ENCODE results near the gene NTSR1.

NTSR1 gene

DNA sequence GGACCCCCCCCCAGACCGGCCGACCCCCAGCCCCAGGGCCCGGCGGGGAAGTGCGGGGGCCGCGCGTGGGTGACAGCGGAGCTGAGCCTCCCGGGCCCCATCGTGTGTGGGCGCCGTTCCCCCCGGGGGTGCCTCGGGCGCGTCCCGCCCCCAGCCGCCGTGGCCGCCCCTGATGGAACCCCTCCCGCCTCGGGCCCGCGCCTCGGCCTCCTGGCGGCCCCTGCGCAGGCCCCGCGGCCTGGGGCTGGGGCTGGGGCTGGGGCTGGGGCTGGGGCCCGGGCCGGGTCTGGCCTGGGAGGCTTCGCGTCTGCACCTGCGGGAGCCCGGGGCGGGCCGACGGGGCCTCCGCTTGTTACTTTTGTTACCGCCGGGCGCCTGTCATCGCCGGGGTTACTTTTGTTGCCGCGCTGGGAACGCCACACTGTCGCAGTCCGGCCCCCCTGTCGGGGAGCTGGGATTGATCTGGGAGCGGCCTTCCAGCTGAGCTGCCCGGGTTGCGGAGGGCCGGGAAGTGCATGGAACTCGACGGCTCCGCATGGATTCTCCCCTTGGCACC is 96.6 kb downstream of the NTSR1 start:
- no peak for FAIRE-seq

DNA sequence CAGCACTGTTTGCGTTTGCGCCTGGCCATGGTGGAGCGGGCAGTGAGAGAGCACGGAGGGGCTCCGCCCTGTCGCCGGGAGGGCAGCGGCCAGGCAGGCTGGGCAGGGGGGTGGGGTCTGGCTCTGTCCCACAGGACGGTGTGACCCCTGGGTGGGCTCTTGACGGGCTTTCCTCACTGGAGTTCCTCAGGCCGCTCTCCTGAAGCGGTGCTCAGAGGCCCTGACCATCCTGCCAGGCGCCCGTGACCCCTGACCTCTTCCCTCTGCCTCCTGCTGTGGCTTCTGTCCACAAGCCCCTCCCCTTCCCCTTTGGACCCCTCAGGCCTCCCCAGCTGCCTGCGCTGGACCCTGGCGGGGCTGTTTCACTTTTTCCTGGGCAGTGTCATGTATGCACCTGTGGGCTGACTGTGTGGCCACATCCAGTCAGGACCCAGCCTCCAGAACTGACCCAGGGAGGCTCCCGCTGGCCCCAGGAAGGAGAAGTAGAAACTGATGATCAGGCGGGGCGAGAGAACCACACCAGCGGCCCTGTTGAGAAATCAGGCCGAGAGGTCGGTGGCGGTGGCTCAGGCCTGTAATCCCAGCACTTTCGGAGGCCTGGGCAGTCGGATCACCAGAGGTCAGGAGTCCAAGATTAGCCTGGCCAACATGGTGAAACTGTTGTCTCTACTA is 97.2 kb downstream of the NTSR1 start:
- no peak for FAIRE-seq

DNA sequence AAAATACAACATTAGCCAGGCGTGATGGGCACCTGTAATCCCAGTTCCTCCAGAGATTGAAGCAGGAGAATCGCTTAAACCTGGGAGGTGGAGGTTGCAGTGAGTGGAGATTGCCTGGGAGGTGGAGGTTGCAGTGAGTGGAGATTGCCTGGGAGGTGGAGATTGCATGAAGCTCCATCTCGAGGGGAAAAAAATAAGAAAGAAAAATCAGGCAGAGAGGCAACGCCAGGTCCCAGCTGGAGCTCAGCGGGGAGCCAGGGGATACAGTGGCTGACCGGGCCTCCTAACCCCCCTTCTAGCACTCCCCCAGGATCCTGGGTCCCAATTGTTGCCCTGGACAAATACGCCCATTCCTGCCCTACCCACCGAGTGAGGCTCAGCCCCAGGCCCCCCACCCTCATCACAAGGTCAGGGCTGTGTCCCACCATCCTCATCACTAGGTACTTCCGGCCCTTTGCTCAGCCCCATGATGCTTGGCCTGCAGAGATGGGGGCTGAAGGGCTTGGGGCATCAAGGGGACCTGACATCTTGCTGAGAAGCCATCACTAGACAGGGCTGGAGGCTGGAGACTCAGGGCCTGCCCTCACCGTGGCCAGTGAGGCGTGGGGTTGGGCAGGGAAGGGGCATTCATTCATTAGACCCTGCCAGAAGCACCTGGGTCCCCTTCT is 97.9 kb downstream of the NTSR1 start:
- FAIRE-seq, result no peak

DNA sequence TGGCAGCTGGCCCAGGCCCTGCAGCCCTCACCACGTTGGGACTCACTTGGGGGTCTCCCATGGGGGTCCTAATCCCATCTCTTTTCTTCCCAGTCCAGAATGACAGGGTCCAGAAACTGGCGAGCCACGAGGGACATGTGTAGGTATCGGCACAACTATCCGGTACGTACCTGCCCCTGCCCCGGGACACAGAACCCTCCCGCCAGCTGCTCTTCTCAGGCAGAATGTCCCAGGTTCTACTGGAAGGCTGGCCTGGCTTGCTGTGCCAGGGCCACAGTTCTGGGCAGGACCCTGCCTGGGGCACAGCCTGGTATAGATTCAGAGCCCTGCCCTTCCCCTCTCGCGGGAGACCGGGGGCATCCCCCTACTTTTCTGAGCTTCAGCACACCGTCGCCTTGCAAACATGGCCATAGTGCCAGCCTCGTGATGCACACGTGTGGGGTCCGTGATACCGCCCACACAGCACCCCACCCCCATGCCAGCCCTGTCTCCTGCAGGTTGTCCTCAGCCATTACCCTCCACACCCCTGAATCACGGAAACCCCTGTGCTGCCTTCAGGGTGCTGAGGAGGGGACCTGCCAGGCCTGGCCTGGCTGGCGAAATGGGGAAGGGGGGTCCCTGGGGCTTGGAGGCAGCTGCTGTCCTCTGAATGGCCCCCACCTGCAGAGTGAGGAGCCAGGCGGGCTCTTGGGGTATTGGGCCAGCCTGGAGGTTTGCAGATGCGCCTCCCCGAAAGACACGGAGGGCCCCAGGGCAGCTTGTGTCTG is 99.0 kb downstream of the NTSR1 start:
- no peak for FAIRE-seq

DNA sequence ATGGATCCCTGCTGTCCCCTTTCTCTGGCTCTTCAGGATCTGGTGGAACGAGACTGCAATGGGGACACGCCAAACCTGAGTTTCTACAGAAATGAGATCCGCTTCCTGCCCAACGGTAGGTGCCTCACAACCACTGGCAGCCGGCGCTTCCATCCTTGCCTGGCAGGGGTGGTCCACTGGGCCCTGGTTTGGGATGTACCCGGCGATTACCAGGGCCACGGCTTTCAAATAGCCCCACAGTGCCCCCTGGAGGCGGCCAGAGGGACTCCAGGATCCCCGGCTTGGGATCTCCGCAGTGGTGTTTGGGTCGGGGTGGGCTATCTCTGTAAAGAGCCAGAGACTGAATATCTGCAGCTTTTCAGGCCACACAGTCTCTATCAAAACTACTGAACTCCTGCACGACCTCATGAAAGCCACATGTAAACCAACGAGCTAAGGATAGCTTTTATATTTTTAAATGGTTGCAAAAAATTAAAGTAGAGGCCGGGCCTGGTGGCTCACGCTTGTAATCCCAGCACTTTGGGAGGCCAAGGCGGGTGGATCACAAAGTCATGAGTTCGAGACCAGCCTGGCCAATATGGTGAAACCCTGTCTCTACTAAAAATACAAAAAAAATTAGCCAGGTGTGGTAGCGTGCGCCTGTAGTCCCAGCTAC is 99.7 kb downstream of the NTSR1 start:
- FAIRE-seq, result no peak

DNA sequence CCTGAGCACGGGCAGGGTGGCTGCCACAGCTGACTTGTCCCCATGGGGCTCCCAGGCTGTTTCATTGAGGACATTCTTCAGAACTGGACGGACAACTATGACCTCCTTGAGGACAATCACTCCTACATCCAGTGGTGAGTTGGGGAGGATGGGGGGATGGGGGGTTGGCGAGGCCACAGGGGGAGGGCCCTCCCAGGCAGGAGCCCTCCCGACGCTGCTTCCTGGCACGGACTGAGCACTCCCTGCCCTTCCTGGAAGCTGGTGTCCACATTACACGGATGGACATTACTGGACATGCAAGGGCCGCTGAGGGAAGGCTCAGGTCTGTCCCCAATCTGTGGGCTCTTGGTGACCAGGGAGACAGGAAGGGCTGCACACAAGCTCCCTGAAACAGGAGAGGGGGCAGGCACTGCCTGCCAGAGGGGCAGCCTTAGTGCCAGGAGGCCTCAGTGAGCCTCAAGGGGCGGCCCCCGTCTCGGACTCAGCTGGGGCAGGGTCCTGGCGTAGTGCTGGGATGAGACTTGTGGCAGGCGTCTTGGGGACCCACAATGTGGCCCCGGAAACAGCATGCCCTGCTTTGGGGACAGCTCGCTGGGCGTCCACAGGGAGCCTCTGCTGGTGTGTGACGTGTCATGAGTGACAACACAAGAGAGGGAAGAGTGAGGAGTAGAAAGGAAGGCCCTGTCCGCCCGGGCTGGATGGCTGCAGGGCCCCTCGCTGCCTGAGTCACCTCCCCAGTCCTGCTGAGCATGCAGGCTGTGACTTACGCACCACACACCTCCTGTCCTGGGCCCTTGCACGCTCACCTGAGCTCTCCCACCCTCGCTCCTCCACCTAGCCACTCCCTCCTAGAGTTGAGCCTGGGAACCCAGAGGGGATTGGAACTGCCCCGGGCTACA is 101.1 kb downstream of the NTSR1 start:
- FAIRE-seq, result no peak

DNA sequence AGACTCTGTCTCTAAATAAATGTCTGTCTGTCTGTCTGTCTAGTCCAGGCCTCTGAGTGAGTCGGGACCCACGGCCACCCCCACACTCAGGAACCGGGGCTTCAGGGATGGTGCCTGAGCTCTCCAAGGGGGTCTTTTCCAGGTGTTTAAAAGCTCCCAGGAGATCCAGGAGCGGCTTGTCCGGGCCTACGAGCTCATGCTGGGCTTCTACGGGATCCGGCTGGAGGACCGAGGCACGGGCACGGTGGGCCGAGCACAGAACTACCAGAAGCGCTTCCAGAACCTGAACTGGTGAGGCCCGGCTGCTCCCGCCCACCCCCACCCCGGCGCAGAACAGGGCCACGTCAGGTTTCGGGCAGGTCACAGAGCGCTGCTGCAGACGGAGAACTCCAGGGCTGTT is 102.7 kb downstream of the NTSR1 start:
- FAIRE-seq, result no peak

DNA sequence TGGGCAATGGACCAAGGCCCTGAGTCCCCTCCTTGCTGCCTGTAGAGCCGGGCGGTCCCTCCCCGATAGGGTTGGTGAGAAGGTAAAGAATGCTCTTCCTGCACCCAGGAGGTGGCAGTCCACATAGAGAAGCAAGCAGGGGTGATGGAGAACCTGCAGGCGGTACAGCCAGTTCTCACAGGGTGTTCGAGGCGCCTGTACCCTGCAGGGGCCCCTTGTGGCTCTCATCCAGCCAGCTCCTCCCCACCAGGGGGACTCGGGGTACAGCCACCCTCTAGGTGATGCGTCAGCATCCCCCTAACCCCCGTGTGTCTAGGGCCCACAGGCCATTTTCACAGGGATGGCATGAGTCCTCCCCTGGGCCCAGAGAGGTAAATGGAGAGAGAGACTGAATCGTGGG is 103.1 kb downstream of the NTSR1 start:
- no peak for FAIRE-seq
